CD4-positive, alpha-beta T cell treated with Interleukin-1 beta for 1 hour (primary cell): ENCODE results near the gene LPP.

Source experiments
- DNase-seq, 2 donors: peaks; one replicate each; pipeline ENCODE4 v3.0.0-alpha.2; 2020 to 2022

LPP gene

DNA sequence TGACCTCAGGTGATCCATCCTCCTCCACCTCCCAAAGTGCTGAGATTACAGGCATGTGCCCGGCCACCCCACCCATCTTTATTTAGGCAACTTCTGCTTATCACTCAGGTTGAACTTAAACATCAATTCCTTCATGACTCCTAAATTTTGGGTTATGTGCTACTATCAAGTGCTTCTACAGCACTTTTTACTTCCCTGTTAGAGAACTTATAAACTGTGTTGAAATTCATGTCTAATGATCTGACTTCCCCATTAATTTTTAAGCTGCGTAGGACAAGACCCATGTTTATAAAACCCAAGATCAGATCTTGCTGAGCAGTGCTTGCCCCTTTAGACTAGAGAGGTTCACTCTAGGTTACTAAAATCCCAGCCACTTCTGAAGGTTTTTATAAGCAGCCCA is 751.6 kb downstream of the LPP start:
- no peak for DNase-seq

DNA sequence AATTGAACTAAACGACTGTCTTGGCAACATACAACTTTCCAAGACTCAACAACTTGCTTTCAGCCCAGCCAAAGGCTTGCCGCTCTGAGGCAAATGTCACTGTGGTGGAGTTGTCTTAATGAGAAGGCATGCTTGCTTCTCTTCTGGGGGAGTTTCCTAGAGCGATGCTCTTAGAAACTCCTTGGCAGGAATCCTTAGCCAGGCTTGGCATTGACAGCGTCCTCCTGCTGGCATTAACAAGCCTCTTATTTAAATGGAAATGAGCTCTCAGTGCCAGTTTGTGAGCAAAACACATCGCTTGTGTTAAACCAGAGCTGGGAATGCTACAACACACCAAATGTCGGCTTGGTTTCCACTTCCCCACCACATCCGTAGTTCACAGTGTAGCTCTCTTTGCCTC is 752.3 kb downstream of the LPP start:
- DNase-seq: no peak

DNA sequence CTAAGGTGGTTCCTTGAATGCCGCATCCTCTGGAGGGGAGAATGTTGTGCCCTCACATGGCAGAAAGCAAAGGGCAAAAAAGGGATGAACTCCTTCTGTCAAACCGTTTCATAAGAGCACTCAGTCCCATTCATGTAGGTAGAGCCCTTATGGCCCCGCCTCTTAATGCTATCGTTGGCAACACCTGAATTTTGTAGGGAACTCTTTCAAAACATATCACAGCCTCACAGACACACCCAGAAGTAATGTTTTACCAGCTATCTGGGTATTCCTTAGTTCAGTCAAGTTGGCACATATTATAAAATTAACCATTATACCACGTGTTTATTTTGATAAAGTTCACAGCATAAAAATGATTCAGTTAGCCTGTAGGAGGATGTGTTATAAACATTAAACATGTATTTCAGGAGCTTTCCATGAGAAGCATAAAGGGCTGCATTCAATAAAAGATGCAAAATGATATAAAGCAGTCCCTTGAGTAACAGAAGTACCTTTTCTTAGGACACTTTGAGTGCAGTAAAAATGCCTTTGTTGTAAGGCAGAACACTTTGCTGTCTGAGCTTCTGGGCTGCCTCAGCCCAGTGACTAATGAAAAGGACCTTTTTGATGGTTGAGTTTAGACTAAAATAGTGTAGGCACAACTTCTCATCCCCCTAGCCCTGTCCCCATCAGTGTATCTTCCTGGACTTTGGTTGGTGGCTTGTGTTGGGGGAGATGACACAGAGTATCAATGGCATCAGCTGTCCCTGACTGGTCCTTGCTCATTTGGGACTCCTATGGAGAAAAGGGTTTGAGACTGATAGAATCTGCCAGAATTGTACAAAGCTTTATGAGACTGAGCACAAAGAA is 754.3 kb downstream of the LPP start:
- DNase-seq: no peak

DNA sequence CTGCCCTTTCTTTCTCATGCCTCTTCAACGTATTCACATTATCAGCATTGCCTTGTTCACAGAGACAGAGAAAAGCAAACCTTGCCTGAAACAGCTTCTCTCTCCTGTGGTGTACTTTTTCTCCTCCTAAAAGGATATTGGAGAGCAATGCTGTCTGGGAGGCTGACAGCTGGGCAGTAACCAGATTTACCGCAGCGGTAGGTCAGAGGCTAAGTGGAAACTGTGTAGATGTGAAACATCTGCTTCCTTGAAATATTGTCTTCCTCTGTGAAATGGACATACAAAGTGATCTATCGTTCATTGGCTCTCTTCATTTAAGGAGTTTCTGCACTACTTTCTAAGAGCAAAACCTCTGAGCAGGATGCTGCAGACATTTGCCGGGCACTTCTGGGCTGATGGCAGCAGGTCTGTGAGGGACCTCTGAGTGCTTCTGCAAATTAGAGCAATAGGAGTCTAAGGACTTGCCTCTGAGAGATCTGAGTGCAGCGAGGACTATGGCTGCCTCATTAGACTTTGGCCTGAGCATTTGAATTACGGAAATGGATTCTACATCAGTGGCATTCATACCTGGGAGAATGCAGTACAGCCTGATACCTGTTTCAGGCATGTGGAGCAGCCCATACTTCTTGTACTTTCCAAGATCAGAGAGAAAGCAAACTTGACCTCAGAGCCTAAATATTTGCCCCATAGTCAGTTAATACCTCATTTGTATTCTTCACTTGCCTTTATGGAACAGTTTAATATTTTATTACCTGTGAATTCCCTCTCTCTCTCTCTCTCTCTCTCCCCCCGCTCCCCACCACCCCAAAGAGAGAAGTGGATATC is 757.3 kb downstream of the LPP start:
- no peak for DNase-seq

DNA sequence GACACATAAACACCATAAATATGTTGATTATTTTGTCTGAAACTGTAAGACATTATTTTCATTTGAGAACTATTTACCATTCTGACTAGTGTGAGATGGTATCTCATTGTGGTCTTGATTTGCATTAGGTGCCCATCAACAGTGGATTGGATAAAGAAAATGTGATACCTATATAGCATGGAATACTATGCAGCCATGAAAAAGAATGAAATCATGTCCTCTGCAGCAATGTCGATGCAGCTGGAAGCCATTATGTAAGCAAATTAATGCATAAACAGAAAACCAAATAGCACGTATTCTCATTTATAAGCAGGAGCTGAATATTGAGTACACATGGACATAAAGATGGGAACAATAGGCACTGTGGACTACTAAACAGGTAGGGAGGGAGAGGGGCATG is 759.1 kb downstream of the LPP start:
- no peak for DNase-seq

DNA sequence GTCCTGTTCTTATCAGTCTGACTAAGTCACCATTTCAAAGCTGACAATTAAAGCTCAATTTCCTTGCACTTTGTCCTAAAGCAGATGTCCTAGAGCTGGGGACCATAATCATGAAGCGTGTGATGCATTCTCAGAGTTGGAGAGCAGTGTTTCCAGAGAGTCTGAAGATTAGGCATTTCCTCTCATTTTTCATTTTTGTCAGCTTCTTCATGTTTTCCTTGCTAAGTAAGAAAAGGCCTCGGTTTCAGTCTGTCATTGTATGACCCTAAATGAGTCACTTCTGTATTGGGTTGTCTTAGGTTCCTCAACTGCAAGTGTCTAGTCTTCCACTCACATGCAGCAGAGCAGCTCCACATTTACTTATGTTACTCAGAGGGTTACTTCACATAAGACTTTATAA is 760.6 kb downstream of the LPP start:
- peak in 1 of 2 donors; percentile 23 for DNase-seq

DNA sequence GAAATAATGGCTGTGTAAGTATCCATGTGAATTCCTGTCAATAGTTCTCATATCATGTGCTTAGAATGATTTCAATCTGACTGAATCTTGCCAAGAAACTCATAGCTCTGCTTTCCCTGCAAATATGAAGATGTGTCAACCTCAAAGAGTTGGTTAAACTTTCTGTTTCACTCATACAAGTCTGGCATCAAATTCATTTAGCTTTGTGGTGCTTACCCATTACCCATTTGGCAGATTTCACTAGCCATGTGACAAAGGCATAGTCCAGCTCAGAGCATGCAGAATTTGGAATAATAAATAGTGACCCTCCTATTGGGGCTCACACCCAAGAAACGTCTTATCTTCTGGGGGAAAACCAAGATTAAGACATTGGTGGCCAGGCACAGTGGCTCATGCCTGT is 761.2 kb downstream of the LPP start:
- DNase-seq: no peak

DNA sequence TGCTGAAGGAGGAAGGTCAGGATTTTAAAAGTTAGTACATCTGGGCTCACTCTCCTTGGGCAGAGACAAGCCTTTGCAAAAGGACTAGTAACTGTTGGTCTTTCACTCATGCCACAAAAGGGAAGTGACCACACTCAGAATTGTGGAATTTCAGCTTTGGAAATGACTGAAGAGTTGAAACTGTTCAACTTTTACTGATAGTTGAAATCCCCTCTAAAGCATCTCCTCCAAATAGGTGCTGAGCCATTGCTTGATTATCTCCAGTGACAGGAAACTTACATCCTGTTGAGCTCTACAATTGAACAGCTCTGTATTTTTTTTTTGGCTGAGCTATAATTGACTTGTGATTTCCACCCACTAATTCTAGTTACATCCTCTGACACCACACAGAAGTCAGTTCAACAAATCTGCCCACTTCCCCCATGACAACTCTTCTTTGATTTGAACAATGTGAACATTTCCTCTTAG is 763.0 kb downstream of the LPP start:
- DNase-seq: peak in 1 of 2 donors; percentile 33

DNA sequence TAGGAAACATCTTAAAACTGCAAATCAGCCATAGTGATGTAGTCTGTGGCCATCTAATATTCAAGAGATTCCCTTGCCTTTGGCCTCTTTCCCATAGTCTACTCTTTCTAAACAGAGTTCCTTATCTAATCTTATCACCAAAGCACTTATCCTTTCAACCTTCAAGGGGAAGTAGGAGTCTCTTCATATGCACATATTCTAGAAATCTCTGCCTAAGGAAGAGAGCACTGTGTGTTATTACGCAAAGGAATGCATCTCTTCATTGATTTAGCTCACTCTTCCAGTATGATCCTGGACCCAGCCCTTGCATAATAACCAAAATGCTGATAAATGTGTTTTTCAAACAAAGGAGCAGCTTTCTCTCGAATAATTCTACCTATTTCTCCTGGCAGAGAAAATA is 764.1 kb downstream of the LPP start:
- no peak for DNase-seq

DNA sequence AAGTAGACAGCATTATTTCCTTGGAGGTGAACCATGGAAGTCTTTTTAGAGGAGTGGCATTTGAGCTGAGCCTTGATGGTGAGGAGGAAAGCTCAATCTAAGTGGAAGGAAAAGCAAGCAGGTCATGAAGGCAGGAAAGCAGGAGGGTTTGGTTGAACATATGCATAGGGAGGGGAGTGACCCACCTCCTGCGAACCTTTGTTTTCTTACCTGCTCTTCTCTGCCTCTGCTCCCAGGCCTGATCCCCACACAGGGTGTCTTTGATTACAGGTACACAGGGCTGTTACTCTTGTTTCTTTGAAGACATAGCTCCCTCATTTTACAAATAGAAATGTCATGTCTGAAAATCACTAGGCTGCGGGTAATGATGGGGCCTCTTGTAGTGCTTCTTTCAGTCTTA is 769.7 kb downstream of the LPP start:
- DNase-seq: no peak

DNA sequence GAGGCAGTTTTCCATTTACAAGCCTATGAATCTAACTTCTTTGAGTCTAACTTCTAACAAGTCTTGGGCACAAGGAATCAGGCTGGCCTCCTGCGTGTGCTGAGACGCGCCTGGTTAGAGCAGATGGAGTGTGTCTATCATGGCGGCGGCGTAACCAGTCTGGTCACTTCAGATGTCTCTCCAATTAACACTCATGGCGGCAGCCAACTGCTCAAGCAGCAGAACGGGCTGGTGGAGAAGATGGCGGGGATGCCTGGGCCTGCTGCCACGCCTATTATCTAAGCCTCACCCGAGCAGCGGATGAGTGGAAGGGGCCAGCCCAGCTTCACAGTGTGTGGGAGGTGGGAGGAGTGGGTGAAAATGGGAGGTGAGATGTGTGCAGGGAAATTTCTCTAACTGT is 771.4 kb downstream of the LPP start:
- no peak for DNase-seq

DNA sequence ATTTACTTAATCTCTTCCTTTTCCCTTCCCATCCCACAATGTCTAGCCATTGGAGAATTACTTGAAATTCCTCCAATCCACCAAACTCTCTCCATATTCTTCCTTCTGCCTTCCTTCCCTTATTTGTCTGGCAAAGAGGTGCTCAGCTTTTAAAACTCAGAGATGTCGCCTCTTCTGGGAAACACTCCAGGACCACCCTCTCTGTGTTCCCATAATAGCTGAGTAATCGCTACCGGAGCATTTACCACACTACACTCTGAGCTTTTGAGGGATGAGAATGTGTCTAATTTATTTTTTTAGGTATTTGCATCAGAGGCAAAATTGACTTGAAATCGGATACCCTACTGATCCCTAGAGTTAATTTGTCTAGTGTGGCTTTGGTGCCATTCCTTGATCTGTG is 772.2 kb downstream of the LPP start:
- DNase-seq: no peak

DNA sequence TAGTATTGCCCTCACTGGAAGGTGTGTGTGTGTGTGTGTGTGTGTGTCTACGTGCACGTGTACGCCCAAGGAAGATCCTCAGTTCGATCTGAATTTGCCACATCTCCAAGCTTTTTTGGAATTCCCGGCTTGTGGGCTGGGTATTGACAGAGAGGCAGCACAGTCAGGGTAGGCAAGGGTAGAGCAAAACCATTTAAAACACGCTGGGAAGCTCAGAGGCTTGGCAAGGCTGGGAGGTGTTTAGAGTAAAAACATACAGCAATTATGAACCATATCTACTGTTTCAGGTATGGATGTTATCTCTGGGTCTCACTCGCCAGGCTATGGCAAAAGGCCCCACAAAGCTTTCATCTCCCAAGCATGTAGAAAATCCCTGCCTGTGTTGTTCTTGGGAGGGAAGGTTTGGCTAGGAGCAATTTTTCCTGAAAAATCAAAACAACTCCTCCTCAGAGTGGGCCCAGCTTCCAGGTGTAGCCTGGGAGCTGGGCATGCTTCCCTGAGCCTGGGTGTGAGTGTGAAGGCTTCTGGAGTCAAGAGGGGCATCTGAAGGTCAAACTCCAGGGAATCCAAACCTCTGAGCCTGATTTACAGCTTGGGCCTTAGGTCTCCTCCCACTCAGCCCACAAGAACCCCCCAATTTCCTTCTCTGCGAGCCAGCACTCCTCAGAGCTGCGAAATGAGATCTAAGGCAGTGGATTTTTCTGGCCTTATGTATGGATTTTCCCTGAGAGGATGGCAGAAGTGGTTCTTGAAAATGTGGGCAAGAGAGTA is 773.0 kb downstream of the LPP start:
- no peak for DNase-seq

DNA sequence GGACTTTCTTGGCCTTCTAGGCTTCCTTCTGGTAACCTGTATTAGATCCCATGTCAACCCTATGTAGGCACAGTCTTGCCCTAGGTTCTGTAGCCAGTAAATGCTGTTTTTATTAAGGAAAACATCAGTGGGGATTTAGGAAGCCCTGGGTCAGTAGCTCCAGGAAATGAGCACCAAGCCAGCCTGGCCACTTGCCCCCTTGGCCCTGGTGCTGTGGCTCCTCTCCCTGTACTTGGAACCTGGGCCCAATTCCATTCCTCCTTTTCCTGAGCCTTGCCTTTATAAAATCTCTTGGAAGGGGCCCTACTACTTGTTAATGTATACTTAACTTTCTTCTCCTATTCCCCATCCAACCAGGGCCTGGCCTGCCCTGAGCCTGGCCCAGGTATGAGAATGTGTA is 774.0 kb downstream of the LPP start:
- no peak for DNase-seq

DNA sequence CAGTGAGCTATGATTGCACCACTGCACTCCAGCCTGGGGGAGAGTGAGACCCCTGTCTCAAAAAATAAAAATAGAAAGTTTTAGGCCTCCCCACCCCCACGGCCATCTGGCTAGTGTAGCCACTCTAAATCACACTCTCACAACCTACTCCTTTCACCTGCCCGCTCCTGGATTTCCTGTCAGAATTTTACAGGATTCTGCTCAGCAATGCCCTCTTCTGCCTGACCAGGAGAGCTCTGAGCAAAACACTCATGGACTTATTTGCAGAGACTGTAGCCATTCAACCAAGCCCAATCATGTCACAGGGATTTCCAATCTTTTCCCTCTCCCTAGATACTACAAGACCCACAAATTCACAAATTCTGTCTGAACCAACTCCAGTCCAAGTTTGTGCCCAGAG is 775.2 kb downstream of the LPP start:
- DNase-seq: no peak

DNA sequence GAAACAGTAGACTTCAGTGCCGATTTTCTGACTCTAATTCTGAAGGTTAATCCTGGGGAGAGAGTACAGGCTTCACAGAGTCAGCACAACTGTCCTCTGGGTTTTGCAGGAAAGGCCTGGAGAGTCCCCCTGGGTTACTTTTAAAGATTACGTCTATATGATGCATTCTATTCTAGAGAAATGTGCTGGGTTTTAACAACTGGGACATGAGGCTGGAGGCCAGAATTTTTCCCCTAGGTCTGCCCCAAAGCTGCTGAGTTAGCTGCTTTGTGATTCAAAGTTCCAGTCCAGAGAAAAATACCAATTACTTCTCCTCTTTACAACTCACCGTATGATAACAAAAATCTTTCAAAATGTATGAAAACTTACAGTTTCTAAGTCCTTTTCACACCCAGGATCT is 777.1 kb downstream of the LPP start:
- DNase-seq: no peak

DNA sequence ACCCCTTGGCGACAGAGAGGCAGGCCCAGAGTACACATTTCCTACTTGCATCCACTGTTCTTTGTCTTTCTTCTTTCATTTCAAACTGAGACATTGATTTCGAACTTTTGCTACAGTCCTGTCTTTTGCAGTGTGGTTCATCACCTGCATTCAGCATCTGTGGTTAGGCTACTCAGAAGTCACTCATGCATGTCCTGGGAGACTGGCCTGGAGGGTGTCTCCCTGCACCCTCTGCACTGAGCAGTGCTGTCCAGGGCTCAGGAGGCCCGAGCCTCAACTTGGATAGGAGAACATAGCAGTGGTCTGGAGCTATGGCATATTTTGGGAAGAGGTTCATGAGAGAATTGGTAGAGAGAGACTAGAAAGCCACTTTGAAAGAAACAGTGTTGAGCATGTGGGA is 777.6 kb downstream of the LPP start:
- no peak for DNase-seq

DNA sequence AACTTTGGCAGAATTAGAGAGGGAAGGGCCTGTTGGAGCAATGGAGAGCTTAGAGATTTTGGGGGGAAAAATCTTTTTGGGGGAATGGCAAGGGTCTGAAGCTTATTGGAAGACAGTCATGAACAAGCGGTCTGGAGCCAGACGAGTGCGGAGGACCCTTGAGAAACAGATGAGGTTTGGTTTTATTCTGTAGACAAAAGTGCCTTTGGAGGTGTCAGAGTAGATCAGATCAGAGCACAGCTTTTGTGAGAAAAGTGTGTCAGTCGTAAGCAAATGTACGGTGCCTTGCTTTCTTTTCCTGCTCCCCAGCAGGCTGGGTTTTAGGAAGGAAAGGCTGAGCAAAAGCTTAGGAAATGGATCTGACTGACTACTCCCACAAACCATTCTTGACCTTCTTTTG is 781.0 kb downstream of the LPP start:
- no peak for DNase-seq

DNA sequence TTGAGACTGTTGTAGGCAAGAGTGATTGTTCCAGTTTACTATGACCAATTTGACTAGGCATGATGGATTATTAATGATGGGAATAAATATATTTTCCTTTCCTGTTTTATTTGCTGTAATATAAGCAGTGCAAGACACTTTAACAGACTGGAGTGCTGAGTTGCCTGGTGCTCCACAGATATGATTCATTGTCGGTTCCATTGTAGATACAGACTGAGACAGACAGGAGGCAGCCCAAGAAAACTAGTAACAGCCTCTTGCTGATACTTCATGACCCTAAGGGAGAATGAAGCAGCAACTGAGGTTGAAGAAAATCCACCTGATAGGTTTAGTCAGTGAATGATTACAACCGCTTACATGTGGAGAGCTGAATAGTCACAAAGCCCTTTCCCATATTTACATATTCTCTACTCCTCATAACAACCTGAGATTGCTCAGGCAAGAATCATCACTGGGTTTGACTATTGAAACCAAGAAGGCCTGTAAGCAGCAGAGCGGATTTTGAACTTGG is 782.7 kb downstream of the LPP start:
- DNase-seq: no peak

DNA sequence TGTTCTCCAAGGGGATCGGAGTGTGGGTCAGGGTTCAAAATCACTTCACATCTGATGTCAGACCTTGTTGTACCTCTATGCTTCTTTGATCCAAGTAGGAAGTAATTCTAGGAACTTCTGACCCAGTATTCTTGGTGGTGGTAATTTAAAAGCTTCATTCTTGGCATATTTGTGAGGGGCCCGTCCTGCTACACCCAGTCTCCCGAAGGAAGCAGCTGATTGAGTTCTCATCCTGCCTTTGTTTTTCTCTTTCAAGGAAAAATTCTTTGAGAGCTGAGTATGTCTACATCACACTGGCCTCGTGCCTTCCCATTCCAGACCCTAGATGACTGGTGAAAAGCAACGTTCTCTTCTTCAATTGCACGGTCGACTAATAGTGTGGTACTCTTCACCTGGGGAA is 783.4 kb downstream of the LPP start:
- no peak for DNase-seq

DNA sequence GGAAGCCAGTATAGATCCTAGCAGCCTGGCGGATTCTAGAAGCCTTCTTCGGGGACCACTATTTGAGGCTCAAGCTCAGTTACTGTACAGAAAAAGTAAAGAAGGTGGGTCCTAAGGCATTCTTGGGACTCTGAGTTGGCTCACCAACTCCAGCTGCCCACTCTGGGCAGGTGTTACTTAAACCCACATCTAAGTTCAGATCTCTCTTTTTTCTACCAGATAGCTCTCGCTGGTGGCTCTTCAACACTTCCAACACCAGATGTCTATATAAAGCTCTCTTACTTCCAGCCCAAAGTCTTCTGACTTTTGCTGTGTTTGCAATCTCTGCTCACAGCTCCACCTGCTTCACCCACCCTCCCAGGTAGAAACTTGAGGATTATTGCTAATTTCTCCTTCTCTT is 785.0 kb downstream of the LPP start:
- no peak for DNase-seq

DNA sequence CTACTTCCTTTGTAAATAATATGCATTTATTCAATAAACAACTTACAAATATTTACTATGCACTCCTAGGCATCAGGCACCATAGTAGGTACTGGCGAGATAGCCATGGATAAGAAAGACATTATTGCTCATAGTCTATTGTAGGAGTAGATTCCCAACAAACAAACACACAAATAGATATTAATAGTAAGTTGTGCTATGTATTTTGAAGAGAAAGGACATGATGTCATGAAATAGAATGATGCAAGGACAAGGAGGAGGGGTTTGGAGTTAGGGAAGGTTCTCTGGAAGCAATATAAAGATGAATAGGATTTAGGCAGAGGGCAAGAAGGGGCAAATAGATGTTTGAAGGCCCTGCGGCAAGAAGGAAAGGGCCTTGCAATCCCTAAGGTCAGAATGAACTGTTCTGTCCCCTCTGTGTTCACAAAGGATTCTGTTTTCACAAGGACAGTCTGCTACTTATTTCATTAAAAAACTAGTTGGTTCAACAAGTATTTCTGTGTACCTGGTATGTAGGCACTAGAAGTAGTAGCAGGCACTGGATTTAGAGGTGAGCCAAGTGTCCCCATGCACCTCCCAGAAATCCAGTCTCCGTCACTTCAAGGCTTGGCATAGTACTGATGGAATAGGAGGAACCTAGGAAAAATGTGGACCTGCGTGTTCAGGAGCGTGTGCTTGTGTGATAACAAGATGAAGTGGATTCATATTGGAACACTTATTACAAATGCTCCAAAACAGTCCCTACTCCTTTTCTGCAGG is 786.0 kb downstream of the LPP start:
- no peak for DNase-seq
